ENCODE measurements around the gene CYP27C1.
"Not testable (repeated sequence)": the region's sequence is repeated elsewhere in the genome, so short reads cannot be mapped to it uniquely, and the experiment has no call there.

CYP27C1 gene

GRCh38 chr2:127220102-127220767 lies at the start of gene CYP27C1:
Gene CYP27C1 (minus strand): TSS chr2:127220299. CDS start chr2:127220270, 29 bp downstream.
- DNase-seq: no peak

- DNase-seq: no peak
These were observed 41.8 kb upstream of the CYP27C1 start for GRCh38 chr2:127261804-127262406.

- DNase-seq: no peak
These were observed 39.3 kb upstream of the CYP27C1 start for GRCh38 chr2:127259355-127259754.

- no peak for DNase-seq
These were observed 36.8 kb upstream of the CYP27C1 start for GRCh38 chr2:127256866-127257265.

GRCh38 chr2:127256381-127256780 lies 36.3 kb upstream of the CYP27C1 start:
- DNase-seq: no peak

- DNase-seq: no peak
These were observed 35.6 kb upstream of the CYP27C1 start for GRCh38 chr2:127255721-127256120.

DNA sequence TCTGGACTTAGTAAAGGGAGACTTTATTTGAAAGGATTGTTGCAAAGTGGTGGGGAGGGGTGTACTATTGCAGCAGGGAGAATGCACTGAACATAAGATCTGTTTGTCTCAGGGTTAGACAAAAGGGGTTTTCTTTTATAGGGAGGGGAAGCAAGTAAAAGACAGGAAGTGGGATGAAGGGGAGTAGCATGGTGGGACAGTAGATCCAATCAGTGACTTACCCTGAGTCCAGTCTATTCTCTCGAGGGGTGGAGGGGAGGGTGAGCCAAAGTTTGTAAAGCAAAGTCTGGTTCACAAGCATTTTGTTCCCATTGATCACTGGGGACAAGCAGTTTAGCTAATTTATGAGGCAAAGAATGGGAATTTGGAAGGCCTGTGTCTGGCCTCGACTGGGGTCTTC lies 35.0 kb upstream of the CYP27C1 start:
- DNase-seq: no peak

- no peak for DNase-seq
These were observed 34.4 kb upstream of the CYP27C1 start for GRCh38 chr2:127254386-127254981.

GRCh38 chr2:127241184-127241583 lies 21.1 kb upstream of the CYP27C1 start:
- not testable (repeated sequence) for DNase-seq

DNA sequence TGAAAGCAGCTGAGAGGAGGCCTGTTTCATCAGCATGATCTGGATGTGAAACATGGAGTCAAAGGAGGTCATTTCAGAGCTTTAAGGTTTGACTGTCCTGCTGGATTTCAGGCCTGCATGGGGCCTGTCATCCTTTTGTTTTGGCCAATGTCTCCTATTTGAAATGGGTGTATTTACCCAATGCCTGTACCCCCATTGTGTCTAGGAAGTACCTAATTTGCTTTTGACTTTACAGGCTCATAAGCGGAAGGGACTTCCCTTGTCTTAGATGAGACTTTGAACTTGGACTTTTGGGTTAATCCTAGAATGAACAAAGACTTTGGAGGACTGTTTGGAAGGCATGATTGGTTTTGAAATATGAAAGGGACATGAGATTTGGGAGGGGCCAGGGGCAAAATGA lies 19.3 kb upstream of the CYP27C1 start:
- DNase-seq: no peak

DNA sequence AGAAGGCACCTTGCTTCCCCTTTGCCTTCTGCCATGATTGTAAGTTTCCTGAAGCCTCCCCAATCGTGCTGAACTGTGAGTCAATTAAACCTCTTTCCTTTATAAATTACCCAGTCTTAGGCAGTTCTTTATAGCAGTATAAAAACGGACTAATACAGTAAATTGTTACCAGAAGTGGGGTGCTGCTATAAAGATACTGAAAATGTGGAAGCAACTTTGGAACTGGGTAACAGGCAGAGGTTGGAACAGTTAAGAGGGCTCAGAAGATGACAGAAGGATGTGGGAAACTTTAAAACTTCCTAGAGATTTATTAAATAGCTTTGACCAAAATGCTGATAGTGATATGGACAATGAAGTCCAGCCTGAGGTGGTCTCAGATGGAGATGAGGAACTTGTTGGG lies 17.7 kb upstream of the CYP27C1 start:
- DNase-seq: not testable (repeated sequence)

- no peak for DNase-seq
These were observed 15.1 kb upstream of the CYP27C1 start for GRCh38 chr2:127235082-127235702.

DNA sequence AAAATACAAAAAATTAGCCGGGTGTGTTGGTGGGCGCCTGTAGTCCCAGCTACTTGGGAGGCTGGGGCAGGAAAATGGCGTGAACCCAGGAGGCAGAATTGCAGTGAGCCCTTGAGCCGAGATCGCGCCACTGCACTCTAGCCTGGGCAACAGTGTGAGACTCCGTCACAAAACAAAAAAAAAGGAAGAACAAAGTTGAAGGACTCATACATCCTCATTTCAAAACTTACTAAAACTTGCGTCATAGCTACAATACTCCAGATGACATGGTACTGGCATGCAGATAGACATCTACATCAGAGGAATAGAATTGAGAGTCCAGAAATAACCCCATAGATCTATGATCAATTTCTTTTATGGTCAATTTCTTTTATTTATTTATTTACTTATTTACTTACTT lies 13.6 kb upstream of the CYP27C1 start:
- no peak for DNase-seq

GRCh38 chr2:127231130-127231865 lies 11.2 kb upstream of the CYP27C1 start:
- no peak for DNase-seq

- DNase-seq: no peak
These were observed 9.5 kb upstream of the CYP27C1 start for GRCh38 chr2:127229555-127229954.

- no peak for DNase-seq
These were observed 8.0 kb upstream of the CYP27C1 start for GRCh38 chr2:127228102-127228501.

DNA sequence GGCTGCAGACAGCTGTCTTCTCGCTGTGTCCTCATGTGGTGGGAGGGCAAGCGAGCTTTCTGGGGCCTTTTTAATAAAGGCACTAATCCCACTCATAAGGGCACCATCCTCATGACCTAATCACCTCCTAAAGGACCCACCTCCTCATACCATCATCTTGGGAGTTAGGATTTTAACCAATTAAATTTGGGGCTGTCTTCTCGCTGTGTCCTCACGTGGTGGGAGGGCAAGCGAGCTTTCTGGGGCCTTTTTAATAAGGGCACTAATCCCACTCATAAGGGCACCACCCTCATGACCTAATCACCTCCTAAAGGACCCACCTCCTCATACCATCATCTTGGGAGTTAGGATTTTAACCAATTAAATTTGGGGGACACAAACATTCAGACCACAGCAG lies 7.2 kb upstream of the CYP27C1 start:
- DNase-seq: not testable (repeated sequence)

DNA sequence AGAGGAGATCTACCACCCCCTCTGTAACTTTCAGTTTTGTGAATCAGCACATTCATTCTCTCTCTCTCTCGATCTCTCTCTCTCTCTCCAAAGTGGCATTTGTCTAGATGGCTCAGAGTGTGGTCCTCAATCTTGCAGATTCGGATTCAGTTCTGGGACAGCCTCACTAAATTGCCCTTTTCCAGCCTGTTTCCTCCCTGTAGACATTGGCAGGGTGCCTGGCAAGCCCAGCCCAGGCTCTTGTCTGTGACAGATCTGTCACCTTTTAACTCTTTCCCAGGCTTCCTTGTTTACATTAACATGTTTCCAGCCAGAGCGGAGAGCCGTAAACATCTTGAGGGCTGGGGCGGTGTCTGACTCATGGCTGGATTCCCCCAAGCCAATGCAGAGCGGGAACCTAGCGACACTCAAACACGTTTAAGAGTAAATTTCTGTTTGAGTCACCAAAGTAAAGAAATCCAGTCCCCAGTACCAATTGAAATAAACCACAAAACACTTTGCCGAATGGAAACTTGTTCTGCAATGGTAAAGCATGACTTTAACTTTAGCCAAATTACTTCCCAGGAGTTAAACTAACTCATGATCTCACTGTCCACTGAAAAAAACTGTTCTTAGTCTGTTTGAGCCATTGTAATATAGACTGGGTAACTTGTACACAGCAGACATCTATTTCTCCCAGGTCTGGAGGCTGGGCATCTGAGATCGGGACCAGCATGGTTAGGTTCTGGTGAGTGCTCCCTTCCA lies 6.6 kb upstream of the CYP27C1 start:
- no peak for DNase-seq

GRCh38 chr2:127226132-127226519 lies 6.0 kb upstream of the CYP27C1 start:
- DNase-seq: no peak

GRCh38 chr2:127225186-127225960 lies 5.3 kb upstream of the CYP27C1 start:
- DNase-seq: no peak

GRCh38 chr2:127224135-127224534 lies 4.0 kb upstream of the CYP27C1 start:
- not testable (repeated sequence) for DNase-seq

Data from NK-92 treated with Interleukin-12 subunit alpha and Interleukin-12 subunit beta, amount 100 ng/mL, for 24 hours (cell line).